A673 (cell line): ENCODE data around the gene C11orf71. TPM values are rescaled to one million over a fixed set of nuclear protein-coding genes. Genes with fewer than 3 reads are reported as not detected.
A peak's percentile ranks its signal among the peaks of the same experiment; 100 is the strongest.

ENCODE experiments used
- BruUV-seq: library from RNA; stranded (reverse); fragments of 400-500 nt; replicated peaks from 2 replicates; lab custom pipeline; 2021; lab: Mats Ljungman, UMichigan
- CTCF ChIA-PET: fragments of 300-600 bp; sonication (Branson Sonifier 250); formaldehyde crosslinking; loops from one replicate; lab custom pipeline; 2022; ENCODE audit warnings: antibody characterized with exemption; lab: Charles Lee
- POLR2A ChIA-PET: fragments of 300-600 bp; sonication (Branson Sonifier 250); formaldehyde crosslinking; loops from one replicate; lab custom pipeline; 2022; ENCODE audit warnings: antibody characterized with exemption; ENCODE audit not compliant: low non-redundant PET; lab: Charles Lee
- DNase-seq: peaks from one replicate; pipeline ENCODE4 v3.0.0-alpha.2; 2015; ENCODE audit warnings: low spot score
- H3K27ac ChIP-seq: fragments of 200-600 bp; sonication (generic); 2 replicates; pipeline ENCODE4 v1.5.1; 2016; ENCODE audit warnings: mixed run types, low read depth, mild to moderate bottlenecking, mixed read lengths, antibody characterized with exemption, low read length; ENCODE audit not compliant: poor library complexity, severe bottlenecking
- H3K27me3 ChIP-seq: fragments of 200-600 bp; sonication (generic); replicated peaks from 2 replicates; pipeline ENCODE4 v1.6.1; 2017; ENCODE audit warnings: mixed run types, low read depth, mild to moderate bottlenecking, mixed read lengths, antibody characterized with exemption, low read length; ENCODE audit not compliant: insufficient read depth, poor library complexity
- H3K36me3 ChIP-seq: fragments of 200-600 bp; sonication (generic); 2 replicates; pipeline ENCODE4 v1.6.1; 2016; ENCODE audit warnings: mixed run types, mild to moderate bottlenecking, mixed read lengths, antibody characterized with exemption, low read length; ENCODE audit not compliant: insufficient read depth, poor library complexity, severe bottlenecking
- H3K4me1 ChIP-seq: fragments of 200-600 bp; sonication (generic); 2 replicates; pipeline ENCODE4 v1.6.1; 2017; ENCODE audit warnings: mixed run types, mild to moderate bottlenecking, mixed read lengths, antibody characterized with exemption, low read length; ENCODE audit not compliant: insufficient read depth, poor library complexity, severe bottlenecking
- H3K4me3 ChIP-seq: fragments of 200-600 bp; sonication (generic); 2 replicates; pipeline ENCODE4 v1.5.1; 2016; ENCODE audit warnings: low read depth, mixed run types, mild to moderate bottlenecking, mixed read lengths, low read length; ENCODE audit not compliant: poor library complexity, severe bottlenecking
- H3K9me3 ChIP-seq: fragments of 200-600 bp; sonication (generic); 2 replicates; pipeline ENCODE4 v1.6.1; 2016; ENCODE audit warnings: mixed run types, low read depth, mild to moderate bottlenecking, mixed read lengths, antibody characterized with exemption, low read length; ENCODE audit not compliant: poor library complexity, severe bottlenecking
- CTCF ChIP-seq: fragments of 300-800, 200-600 bp; sonication (generic); conservative IDR thresholded peaks from 2 replicates; pipeline ENCODE4 v1.5.1; 2017; ENCODE audit warnings: low read depth, mild to moderate bottlenecking, antibody characterized with exemption, low read length, moderate library complexity, mixed read lengths
- EZH2 ChIP-seq: fragments of 200-600 bp; sonication (generic); IDR thresholded peaks from 2 replicates; pipeline ENCODE4 v1.6.1; 2017; ENCODE audit warnings: borderline replicate concordance, low read depth, mild to moderate bottlenecking, mixed read lengths, antibody characterized with exemption, low read length; ENCODE audit not compliant: poor library complexity, severe bottlenecking
- intact Hi-C: fragments of 100-400 bp; cut with micrococcal nuclease; formaldehyde crosslinking; loops from one replicate; pipeline ENCODE4 v1.10.0; 2022; ENCODE audit not compliant: unreplicated experiment
- total RNA-seq: library from RNA; stranded (reverse); gene quantifications from 2 replicates; pipeline ENCODE4 v1.2.3, GENCODE V29; 2021

C11orf71 gene
- total RNA-seq, 1 experiment from 2014 or later: 7.4 TPM

DNA sequence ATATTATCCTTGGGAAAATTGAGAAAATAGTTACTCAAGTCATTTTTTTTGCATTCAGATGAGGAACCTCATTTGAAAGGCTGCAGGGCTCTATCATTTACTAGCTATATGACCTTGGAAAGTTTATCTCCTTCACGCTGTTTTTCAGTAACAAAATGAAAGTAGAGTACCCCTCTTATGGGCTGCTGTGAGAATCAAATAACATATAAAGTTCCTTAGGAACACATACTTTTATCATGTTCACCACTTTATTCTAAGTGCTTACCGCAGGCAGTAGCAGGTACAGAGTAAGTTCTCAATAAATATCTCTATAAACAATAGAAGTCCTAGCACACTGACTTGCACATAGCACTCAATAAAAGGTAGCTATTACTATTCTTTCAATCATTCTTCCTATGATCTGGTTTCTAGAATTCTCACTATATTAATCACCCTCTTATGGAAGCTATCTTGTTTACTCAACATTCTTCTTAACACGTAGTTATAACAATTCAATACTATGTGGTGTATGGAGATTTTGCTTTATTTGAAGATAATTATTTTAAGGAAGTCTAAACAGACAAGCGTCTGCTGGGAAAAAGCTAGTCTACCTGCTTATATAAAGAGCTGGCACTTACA is 1.9 kb downstream of the C11orf71 start:
- H3K9me3 ChIP-seq: no peaks in the 10 kb centered on the region
- BruUV-seq: no TSS peak
- CTCF ChIA-PET: no interaction called here
- POLR2A ChIA-PET: no interaction called here
- TF ChIP-seq EZH2 (no peak), CTCF (no peak)
- peaks cover 3% of the 10 kb centered on the region for H3K36me3 ChIP-seq
- H3K4me3 ChIP-seq: no peak overlapping the region
- intact Hi-C loops: loop anchor here (5.0 kb wide), 1 partner anchor 56 kb away; no protein-coding TSS in a partner anchor
- DNase-seq: no peak
- H3K27me3 ChIP-seq: no peaks in the 10 kb centered on the region
- peaks cover 12% of the 10 kb centered on the region for H3K4me1 ChIP-seq
- peak overlapping the region; percentile 12 for H3K27ac ChIP-seq

DNA sequence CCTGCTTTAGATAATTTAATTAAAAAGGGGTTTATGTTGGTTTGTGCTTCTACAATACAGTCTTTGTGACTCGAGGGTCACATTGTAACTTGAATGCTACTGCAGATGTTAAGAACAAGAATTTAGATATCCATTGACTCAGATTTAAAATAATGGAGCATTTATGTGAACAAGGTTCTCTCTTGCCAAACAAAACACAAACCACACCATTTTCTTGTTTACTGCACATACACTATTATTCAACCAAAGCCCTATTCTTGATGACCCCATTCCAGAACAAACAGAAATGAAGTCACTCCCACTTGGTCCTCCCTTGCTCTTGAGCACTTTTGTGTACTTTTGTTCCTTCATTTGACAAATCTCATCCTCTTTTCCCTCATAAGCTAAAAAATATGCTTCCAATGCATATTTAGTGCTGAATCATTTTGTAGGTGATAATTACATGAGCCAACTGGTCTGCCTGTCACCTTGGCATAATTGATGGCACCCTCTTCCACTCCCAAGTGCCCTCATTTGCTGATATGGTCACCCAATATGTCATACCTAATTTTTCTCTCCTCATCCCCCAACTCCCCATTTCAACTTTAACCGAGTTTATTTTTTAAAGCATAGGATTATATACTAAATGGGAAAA is 2.8 kb downstream of the C11orf71 start:
- CTCF ChIA-PET: no interaction called here
- Histone ChIP-seq H3K27ac (no peak overlapping the region), H3K9me3 (no peaks in the 10 kb centered on the region), H3K27me3 (no peaks in the 10 kb centered on the region), H3K36me3 (no peaks in the 10 kb centered on the region), H3K4me3 (no peak overlapping the region), H3K4me1 (peaks cover 12% of the 10 kb centered on the region)
- TF ChIP-seq EZH2 (no peak), CTCF (no peak)
- DNase-seq: no peak
- POLR2A ChIA-PET: no interaction called here
- intact Hi-C loops: loop anchor here (5.0 kb wide), 1 partner anchor 55 kb away; no protein-coding TSS in a partner anchor
- no TSS peak for BruUV-seq

- Histone ChIP-seq H3K9me3 (no peaks in the 10 kb centered on the region), H3K4me3 (no peak overlapping the region), H3K27me3 (no peaks in the 10 kb centered on the region), H3K36me3 (no peaks in the 10 kb centered on the region), H3K4me1 (peaks cover 10% of the 10 kb centered on the region), H3K27ac (no peak overlapping the region)
- CTCF ChIA-PET: no interaction called here
- TF ChIP-seq EZH2 (no peak), CTCF (no peak)
- POLR2A ChIA-PET: no interaction called here
- DNase-seq: no peak
- no TSS peak for BruUV-seq
- intact Hi-C loops: loop anchor here (5.0 kb wide), 1 partner anchor 55 kb away; no protein-coding TSS in a partner anchor
Measured at GRCh38 chr11:114396916-114397315, 3.4 kb downstream of the C11orf71 start.
